HCT116 (cell line): ENCODE results near the gene GRIN3B. TPM values are rescaled to one million over a fixed set of nuclear protein-coding genes. Genes with fewer than 3 reads are reported as not detected.

Source experiments
- ATAC-seq: fragments of 200-7000 bp; cut with Tn5 transposase; 2 replicates; pipeline ENCODE4 v1.9.1; 2020; ENCODE audit warnings: mild to moderate bottlenecking, moderate library complexity
- BruUV-seq: library from RNA; stranded (reverse); fragments of 400-500 nt; replicated peaks from 2 replicates; lab custom pipeline; 2021; lab: Mats Ljungman, UMichigan
- CTCF ChIA-PET: fragments of 300-600 bp; sonication (Branson Sonifier 250); formaldehyde crosslinking; loops from one replicate; lab custom pipeline; 2021; ENCODE audit warnings: antibody characterized with exemption; lab: Charles Lee
- POLR2A ChIA-PET: fragments of 300-600, 350-600 bp; sonication (Branson Sonifier 250); formaldehyde crosslinking; loops from one replicate; lab custom pipeline; 2021; ENCODE audit warnings: antibody characterized with exemption; lab: Charles Lee
- RAD21 ChIA-PET, 2 experiments: fragments of 300-600 bp; sonication (Branson Sonifier 250); formaldehyde crosslinking; loops; one replicate each; lab custom pipeline; 2023; ENCODE audit warnings: low total read pairs in 2 of 2; ENCODE audit not compliant: uncharacterized antibody in 2 of 2, unreplicated experiment in 2 of 2, low non-redundant PET in 1 of 2; lab: Charles Lee
- DNase-seq: peaks from one replicate; pipeline ENCODE4 v3.0.0-alpha.2; 2010; ENCODE audit warnings: low read depth, low spot score
- H2AFZ ChIP-seq: fragments of 200-600 bp; shearing (Covaris generic), sonication (generic); 2 replicates; pipeline ENCODE4 v1.6.1; 2017; ENCODE audit warnings: low read depth, mixed run types, mixed read lengths, antibody characterized with exemption, low read length; ENCODE audit not compliant: poor library complexity, severe bottlenecking
- H3K27ac ChIP-seq: 2 replicates; pipeline ENCODE4 v1.5.1; 2012; ENCODE audit warnings: low read depth, low read length
- H3K27me3 ChIP-seq: fragments of 200-600 bp; sonication (generic); 2 replicates; pipeline ENCODE4 v1.6.1; 2016; ENCODE audit warnings: mixed run types, low read length, mixed read lengths; ENCODE audit not compliant: insufficient read depth
- H3K36me3 ChIP-seq, 2 experiments: fragments of 200-500 bp in 1 of 2; fragments of 200-600 bp in 1 of 2; sonication (Bioruptor generic) in 1 of 2; sonication (generic) in 1 of 2; 2 replicates each; pipeline versions ENCODE4 v1.5.1 to v1.6.1; 2014 to 2016; ENCODE audit warnings: low read length in 2 of 2, inconsistent platforms in 1 of 2, mixed read lengths in 1 of 2, mixed run types in 1 of 2; ENCODE audit not compliant: insufficient read depth in 2 of 2, control insufficient read depth in 1 of 2
- H3K4me1 ChIP-seq, 2 experiments: fragments of 200-600 bp in 1 of 2; sonication (generic) in 1 of 2; 2 replicates each; pipeline versions ENCODE4 v1.5.1 to v1.6.1; 2012 to 2017; ENCODE audit warnings: low read length in 2 of 2, inconsistent platforms in 1 of 2, mild to moderate bottlenecking in 1 of 2, mixed read lengths in 1 of 2, mixed run types in 1 of 2, moderate library complexity in 1 of 2; ENCODE audit not compliant: insufficient read depth in 2 of 2, control insufficient read depth in 1 of 2
- H3K4me2 ChIP-seq: fragments of 200-600 bp; sonication (generic); 2 replicates; pipeline ENCODE4 v1.6.1; 2017; ENCODE audit warnings: mixed run types, low read length, mixed read lengths
- H3K4me3 ChIP-seq, 2 experiments: fragments of 200-600 bp in 1 of 2; sonication (generic) in 1 of 2; replicated peaks in 1 of 2; 2 replicates each; pipeline ENCODE4 v1.5.1; 2011 to 2016; ENCODE audit warnings: low read length in 2 of 2, control low read depth in 1 of 2, low read depth in 1 of 2, mild to moderate bottlenecking in 1 of 2, mixed read lengths in 1 of 2, mixed run types in 1 of 2
- H3K79me2 ChIP-seq: fragments of 200-600 bp; sonication (generic); 2 replicates; pipeline ENCODE4 v1.6.1; 2017; ENCODE audit warnings: mild to moderate bottlenecking, mixed run types, low read length, moderate library complexity, mixed read lengths; ENCODE audit not compliant: insufficient read depth
- H3K9ac ChIP-seq: fragments of 200-600 bp; sonication (generic); 2 replicates; pipeline ENCODE4 v1.6.1; 2016; ENCODE audit warnings: low read length, mixed read lengths
- H3K9me2 ChIP-seq: fragments of 200-600 bp; sonication (generic), shearing (Covaris generic); 2 replicates; pipeline ENCODE4 v1.6.1; 2017; ENCODE audit warnings: mixed run types, mild to moderate bottlenecking, moderate library complexity; ENCODE audit not compliant: insufficient read depth
- H3K9me3 ChIP-seq, 2 experiments: fragments of 200-500 bp in 1 of 2; fragments of 200-600 bp in 1 of 2; sonication (Bioruptor generic) in 1 of 2; sonication (generic) in 1 of 2; 2 replicates each; pipeline ENCODE4 v1.6.1; 2014 to 2017; ENCODE audit warnings: low read length in 2 of 2, mixed read lengths in 2 of 2, inconsistent platforms in 1 of 2, low read depth in 1 of 2, mild to moderate bottlenecking in 1 of 2, mixed run types in 1 of 2, moderate library complexity in 1 of 2; ENCODE audit not compliant: control insufficient read depth in 1 of 2, insufficient read depth in 1 of 2
- H4K20me1 ChIP-seq: fragments of 200-600 bp; sonication (generic), shearing (Covaris generic); 2 replicates; pipeline ENCODE4 v1.6.1; 2017; ENCODE audit warnings: mixed run types, mild to moderate bottlenecking, moderate library complexity; ENCODE audit not compliant: insufficient read depth
- CEBPB ChIP-seq: IDR thresholded peaks from 2 replicates; pipeline ENCODE4 v1.6.1; 2012; ENCODE audit warnings: low read depth
- EZH2 ChIP-seq: fragments of 200-600 bp; sonication (generic); IDR thresholded peaks from 2 replicates; pipeline ENCODE4 v1.6.1; 2017; ENCODE audit warnings: antibody characterized with exemption, mixed run types
- POLR2A ChIP-seq: IDR thresholded peaks from 2 replicates; pipeline ENCODE4 v1.7.0; 2011; ENCODE audit warnings: borderline replicate concordance; ENCODE audit not compliant: insufficient read depth, insufficient read length; ENCODE audit errors: extremely low read depth
- POLR2AphosphoS5 ChIP-seq: IDR thresholded peaks from 2 replicates; pipeline ENCODE4 v1.6.1; 2011; ENCODE audit warnings: mild to moderate bottlenecking, low read depth, low read length, moderate library complexity
- SIN3A ChIP-seq: IDR thresholded peaks from 2 replicates; pipeline ENCODE4 v1.6.1; 2012; ENCODE audit warnings: low read depth
- SP1 ChIP-seq: IDR thresholded peaks from 2 replicates; pipeline ENCODE4 v1.6.1; 2012; ENCODE audit warnings: low read depth
- TCF7L2 ChIP-seq: IDR thresholded peaks from 2 replicates; pipeline ENCODE4 v1.7.0; 2011; ENCODE audit warnings: borderline replicate concordance, inconsistent platforms; ENCODE audit not compliant: insufficient read depth, insufficient read length; ENCODE audit errors: extremely low read depth
- YY1 ChIP-seq: IDR thresholded peaks from 2 replicates; pipeline ENCODE4 v1.6.1; 2011; ENCODE audit warnings: low read length, low read depth, moderate library complexity, mild to moderate bottlenecking; ENCODE audit not compliant: insufficient replicate concordance; ENCODE audit errors: extremely low read depth
- intact Hi-C: fragments of 100-400 bp; cut with micrococcal nuclease; formaldehyde crosslinking; loops from 2 replicates; pipeline ENCODE4 v1.10.0; 2022
- total RNA-seq: library from RNA; stranded (reverse); gene quantifications from one replicate; pipeline ENCODE4 v1.2.1, GENCODE V29; 2021; ENCODE audit not compliant: unreplicated experiment
- TF ChIP-seq, protein P1 (sequence below): IDR thresholded peaks from 2 replicates; pipeline ENCODE4 v1.6.1; 2012

The GRIN3B gene
- total RNA-seq, 1 experiment from 2014 or later = 0.69 TPM

DNA sequence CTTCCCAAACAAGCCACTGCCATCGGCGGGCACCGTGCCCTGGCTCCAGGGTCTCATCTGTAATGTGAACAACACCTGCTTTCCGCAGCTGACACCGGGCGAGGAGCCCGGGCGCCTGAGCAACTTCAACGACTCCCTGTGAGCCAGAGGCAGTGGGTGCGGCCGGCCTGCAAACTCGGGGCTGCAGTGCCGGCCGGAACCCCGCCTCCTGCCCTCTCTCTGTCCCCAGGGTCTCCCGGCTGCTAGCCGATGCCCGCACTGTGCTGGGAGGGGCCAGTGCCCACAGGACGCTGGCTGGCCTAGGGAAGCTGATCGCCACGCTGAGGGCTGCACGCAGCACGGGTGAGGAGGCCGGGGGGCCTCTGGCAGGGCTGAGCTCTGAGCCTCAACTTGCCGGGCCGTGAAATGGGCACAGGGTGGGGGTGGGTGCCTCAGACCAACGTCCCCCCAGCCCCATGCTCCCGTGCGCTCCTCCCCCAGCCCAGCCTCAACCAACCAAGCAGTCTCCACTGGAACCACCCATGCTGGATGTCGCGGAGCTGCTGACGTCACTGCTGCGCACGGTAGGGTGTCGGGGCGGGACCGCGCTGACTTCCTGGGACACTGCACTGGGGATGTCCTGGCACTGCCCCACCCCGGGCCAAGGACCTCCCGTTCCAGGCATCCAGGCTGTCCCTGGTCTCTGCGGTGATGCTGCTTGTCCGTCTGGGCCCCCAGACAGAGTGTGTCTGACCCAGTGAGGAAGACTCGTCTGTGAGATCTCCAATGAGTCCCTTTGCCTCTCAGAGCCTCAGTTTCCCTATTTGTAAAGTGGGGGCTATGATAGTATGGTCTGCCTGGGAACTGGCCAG, 41.8 kb downstream of the GRIN3B start:
- intact Hi-C loops = loop anchor here (2.0 kb wide), 1 partner anchor 15 kb away; the partner anchor contains the start of gene CNN2
- TF ChIP-seq YY1 (peak; percentile 74), SP1 (peak; percentile 90), SIN3A (no peak; the same call in 1 of the 2 replicates), POLR2AphosphoS5 (peak; percentile 82), TCF7L2 (peak; percentile 34), EZH2 (no peak), CEBPB (no peak), POLR2A (peak; percentile 74)
- TF ChIP-seq, protein P1, sequence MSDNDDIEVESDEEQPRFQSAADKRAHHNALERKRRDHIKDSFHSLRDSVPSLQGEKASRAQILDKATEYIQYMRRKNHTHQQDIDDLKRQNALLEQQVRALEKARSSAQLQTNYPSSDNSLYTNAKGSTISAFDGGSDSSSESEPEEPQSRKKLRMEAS = peak; percentile 86
- Histone ChIP-seq H3K36me3 (peaks cover 0 to 21% of the 10 kb centered on the region in 2 experiments; a peak in 1 of 4 replicates), H3K79me2 (peaks cover 14% of the 10 kb centered on the region; the same call in 1 of the 2 replicates), H3K9me3 (no peaks in the 10 kb centered on the region), H4K20me1 (no peaks in the 10 kb centered on the region), H3K4me3 (peak overlapping the region; percentile 91), H3K9ac (peak overlapping the region; percentile 84), H3K4me1 (peaks cover 36 to 79% of the 10 kb centered on the region in 2 experiments), H3K27ac (peak overlapping the region; percentile 78), H3K9me2 (no peaks in the 10 kb centered on the region), H2AFZ (no peak overlapping the region), H3K27me3 (no peaks in the 10 kb centered on the region), H3K4me2 (peak overlapping the region; percentile 88)
- ChIA-PET CTCF (interaction anchor here (1.0 to 2.4 kb wide), 4 partner anchors 15 to 71 kb away, joined by 3 to 9 read pairs (median 4); partner anchors contain the start of genes CNN2 and RNU6-2), RAD21 (interaction anchor here in 1 of 2 experiments (1.1 to 1.5 kb wide), 2 partner anchors 15 to 224 kb away, joined by 5 to 7 read pairs; no protein-coding TSS in a partner anchor), POLR2A (interaction anchor here (0.6 to 7.8 kb wide), 4 partner anchors 15 to 33 kb away, joined by 3 to 85 read pairs (median 18); partner anchors contain the start of genes CNN2 and RNU6-2)
- DNase-seq (peak; percentile 90), ATAC-seq (peak; percentile 61)
- no TSS peak for BruUV-seq
